Measurements from ENCODE around the gene FEM1C. TPM values are rescaled to one million over a fixed set of nuclear protein-coding genes. Genes with fewer than 3 reads are reported as not detected.

FEM1C gene
- total and polyA plus RNA-seq, 10 of the 15 experiments (the other 5 are each of a cell fraction or from before 2014, with no cell fraction given) = 1.9 to 15.6 (median 8.0) TPM

DNA sequence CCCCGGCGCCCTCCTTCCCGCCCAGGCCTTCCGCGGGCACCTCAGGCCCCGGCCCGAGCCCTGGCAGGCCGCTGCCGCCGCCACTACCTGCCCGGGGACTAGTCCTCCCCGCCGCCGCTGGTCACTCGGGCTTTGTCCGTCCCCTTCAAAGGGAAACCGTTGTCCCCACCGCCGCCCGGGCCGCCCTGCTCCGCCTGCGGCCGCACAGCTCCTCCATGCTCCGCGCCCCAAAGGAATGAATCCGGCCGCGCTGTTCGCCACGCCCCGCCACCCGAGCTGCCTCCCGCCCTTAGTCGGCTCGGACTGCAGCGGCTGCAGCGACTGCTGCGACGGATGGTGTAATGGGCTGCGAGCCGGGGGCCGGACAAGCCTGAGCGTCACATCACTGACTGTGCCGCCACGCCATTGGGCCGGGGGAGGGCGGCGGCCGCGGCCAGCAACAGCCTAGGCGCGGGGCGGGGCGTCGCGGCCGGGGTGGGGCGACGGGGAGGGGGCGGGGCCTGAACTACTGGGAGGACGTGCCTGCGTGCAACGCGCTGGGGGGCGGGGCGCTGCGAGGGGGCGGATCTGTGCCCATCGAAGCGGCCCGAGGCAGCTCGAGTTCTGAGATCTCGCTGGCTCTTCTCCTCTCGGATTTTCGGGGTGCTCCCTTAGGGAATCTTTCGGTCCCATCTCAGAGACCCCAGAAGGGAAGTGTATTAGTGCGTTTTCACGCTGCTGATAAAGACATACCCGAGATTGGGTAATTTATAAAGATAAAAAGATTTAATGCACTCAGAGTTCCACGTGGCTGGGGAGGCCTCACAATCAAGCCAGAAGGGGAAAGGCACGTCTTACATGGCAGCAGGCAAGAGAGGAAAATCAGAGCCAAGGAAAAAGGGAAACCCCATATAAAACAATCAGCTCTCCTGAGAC is at the start of gene FEM1C (continued):
- TF ChIP-seq TCF7 (IDR thresholded peaks at IDR 0.05; ENCODE audit: borderline replicate concordance) (no peak), CHD1 (IDR thresholded peaks at IDR 0.05; ENCODE audit: low read depth, low read length) (no peak), ZZZ3 (IDR thresholded peaks at IDR 0.05; ENCODE audit: control insufficient read depth, insufficient read length, low read depth) (no peak), MTA3 (IDR thresholded peaks at IDR 0.05; ENCODE audit: borderline replicate concordance, low read length) (no peak), NR2C1 (IDR thresholded peaks at IDR 0.05) (no peak), NFXL1 (IDR thresholded peaks at IDR 0.05; ENCODE audit: borderline replicate concordance) (no peak), FOXM1 (IDR thresholded peaks at IDR 0.05; ENCODE audit: low read depth, low read length) (no peak), CEBPB (IDR thresholded peaks at IDR 0.05; ENCODE audit: borderline replicate concordance in 1 of 2, low read depth in 2 of 2, low read length in 2 of 2) (no peak), ZSCAN29 (IDR thresholded peaks at IDR 0.05) (no peak), DPF2 (IDR thresholded peaks at IDR 0.05) (peak; percentile 60; the same call in 1 of the 2 replicates), BACH1 (IDR thresholded peaks at IDR 0.05; ENCODE audit: borderline replicate concordance) (peak; percentile 74; the same call in 1 of the 2 replicates), NFYB (IDR thresholded peaks at IDR 0.05; ENCODE audit: insufficient read depth, low read depth, low read length) (no peak), EGR1 (IDR thresholded peaks at IDR 0.05; ENCODE audit: borderline replicate concordance in 1 of 2, low read depth in 2 of 2, low read length in 2 of 2) (peak in 1 of 2 experiments; percentile 72; a peak in 1 of 3 replicates), GABPA (IDR thresholded peaks at IDR 0.05; ENCODE audit: low read depth) (no peak), TCF3 (IDR thresholded peaks at IDR 0.05; ENCODE audit: borderline replicate concordance, insufficient read depth, low read depth, low read length) (peak; percentile 55; the same call in 1 of the 2 replicates), LARP7 (IDR thresholded peaks at IDR 0.05) (peak; percentile 96; the same call in 1 of the 2 replicates), SMARCA5 (IDR thresholded peaks at IDR 0.05) (no peak; the same call in 1 of the 2 replicates), POU2F2 (IDR thresholded peaks at IDR 0.05; ENCODE audit: borderline replicate concordance, low read depth, low read length) (peak; percentile 72; the same call in 2 of the 3 replicates), JUND (IDR thresholded peaks at IDR 0.05; ENCODE audit: low read depth, low read length) (0 out of 2 replicates have a peak, but pooled peaks have one; percentile 43), WRNIP1 (IDR thresholded peaks at IDR 0.05; ENCODE audit: borderline replicate concordance, low read depth, low read length) (no peak), RAD51 (IDR thresholded peaks at IDR 0.05) (no peak)
- TF ChIP-seq, protein P1, sequence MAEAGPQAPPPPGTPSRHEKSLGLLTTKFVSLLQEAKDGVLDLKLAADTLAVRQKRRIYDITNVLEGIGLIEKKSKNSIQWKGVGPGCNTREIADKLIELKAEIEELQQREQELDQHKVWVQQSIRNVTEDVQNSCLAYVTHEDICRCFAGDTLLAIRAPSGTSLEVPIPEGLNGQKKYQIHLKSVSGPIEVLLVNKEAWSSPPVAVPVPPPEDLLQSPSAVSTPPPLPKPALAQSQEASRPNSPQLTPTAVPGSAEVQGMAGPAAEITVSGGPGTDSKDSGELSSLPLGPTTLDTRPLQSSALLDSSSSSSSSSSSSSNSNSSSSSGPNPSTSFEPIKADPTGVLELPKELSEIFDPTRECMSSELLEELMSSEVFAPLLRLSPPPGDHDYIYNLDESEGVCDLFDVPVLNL (IDR thresholded peaks at IDR 0.05; ENCODE audit: low read depth, low read length) = no peak
- TF ChIP-seq, protein P2, sequence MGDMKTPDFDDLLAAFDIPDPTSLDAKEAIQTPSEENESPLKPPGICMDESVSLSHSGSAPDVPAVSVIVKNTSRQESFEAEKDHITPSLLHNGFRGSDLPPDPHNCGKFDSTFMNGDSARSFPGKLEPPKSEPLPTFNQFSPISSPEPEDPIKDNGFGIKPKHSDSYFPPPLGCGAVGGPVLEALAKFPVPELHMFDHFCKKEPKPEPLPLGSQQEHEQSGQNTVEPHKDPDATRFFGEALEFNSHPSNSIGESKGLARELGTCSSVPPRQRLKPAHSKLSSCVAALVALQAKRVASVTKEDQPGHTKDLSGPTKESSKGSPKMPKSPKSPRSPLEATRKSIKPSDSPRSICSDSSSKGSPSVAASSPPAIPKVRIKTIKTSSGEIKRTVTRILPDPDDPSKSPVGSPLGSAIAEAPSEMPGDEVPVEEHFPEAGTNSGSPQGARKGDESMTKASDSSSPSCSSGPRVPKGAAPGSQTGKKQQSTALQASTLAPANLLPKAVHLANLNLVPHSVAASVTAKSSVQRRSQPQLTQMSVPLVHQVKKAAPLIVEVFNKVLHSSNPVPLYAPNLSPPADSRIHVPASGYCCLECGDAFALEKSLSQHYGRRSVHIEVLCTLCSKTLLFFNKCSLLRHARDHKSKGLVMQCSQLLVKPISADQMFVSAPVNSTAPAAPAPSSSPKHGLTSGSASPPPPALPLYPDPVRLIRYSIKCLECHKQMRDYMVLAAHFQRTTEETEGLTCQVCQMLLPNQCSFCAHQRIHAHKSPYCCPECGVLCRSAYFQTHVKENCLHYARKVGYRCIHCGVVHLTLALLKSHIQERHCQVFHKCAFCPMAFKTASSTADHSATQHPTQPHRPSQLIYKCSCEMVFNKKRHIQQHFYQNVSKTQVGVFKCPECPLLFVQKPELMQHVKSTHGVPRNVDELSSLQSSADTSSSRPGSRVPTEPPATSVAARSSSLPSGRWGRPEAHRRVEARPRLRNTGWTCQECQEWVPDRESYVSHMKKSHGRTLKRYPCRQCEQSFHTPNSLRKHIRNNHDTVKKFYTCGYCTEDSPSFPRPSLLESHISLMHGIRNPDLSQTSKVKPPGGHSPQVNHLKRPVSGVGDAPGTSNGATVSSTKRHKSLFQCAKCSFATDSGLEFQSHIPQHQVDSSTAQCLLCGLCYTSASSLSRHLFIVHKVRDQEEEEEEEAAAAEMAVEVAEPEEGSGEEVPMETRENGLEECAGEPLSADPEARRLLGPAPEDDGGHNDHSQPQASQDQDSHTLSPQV (IDR thresholded peaks at IDR 0.05) = no peak
- TF ChIP-seq, protein P3, sequence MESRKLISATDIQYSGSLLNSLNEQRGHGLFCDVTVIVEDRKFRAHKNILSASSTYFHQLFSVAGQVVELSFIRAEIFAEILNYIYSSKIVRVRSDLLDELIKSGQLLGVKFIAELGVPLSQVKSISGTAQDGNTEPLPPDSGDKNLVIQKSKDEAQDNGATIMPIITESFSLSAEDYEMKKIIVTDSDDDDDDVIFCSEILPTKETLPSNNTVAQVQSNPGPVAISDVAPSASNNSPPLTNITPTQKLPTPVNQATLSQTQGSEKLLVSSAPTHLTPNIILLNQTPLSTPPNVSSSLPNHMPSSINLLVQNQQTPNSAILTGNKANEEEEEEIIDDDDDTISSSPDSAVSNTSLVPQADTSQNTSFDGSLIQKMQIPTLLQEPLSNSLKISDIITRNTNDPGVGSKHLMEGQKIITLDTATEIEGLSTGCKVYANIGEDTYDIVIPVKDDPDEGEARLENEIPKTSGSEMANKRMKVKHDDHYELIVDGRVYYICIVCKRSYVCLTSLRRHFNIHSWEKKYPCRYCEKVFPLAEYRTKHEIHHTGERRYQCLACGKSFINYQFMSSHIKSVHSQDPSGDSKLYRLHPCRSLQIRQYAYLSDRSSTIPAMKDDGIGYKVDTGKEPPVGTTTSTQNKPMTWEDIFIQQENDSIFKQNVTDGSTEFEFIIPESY (IDR thresholded peaks at IDR 0.05) = no peak

Data from GM12878 (cell line).